Stimulated activated CD4-positive, alpha-beta T cell treated with anti-CD3 and anti-CD28 coated beads, Interleukin-12 subunit alpha, Interleukin-12 subunit beta, amount 100 ng/mL, for 48 hours (primary cell): ENCODE data around the gene TPO.

Experiments
- DNase-seq, 3 donors: peaks; one replicate each; pipeline ENCODE4 v3.0.0-alpha.2; 2020; ENCODE audit warnings: low read depth in 2 of 3, low spot score in 1 of 3

TPO gene

GRCh38 chr2:1521191-1521877, 108.1 kb downstream of the TPO start:
- no peak for DNase-seq

DNA sequence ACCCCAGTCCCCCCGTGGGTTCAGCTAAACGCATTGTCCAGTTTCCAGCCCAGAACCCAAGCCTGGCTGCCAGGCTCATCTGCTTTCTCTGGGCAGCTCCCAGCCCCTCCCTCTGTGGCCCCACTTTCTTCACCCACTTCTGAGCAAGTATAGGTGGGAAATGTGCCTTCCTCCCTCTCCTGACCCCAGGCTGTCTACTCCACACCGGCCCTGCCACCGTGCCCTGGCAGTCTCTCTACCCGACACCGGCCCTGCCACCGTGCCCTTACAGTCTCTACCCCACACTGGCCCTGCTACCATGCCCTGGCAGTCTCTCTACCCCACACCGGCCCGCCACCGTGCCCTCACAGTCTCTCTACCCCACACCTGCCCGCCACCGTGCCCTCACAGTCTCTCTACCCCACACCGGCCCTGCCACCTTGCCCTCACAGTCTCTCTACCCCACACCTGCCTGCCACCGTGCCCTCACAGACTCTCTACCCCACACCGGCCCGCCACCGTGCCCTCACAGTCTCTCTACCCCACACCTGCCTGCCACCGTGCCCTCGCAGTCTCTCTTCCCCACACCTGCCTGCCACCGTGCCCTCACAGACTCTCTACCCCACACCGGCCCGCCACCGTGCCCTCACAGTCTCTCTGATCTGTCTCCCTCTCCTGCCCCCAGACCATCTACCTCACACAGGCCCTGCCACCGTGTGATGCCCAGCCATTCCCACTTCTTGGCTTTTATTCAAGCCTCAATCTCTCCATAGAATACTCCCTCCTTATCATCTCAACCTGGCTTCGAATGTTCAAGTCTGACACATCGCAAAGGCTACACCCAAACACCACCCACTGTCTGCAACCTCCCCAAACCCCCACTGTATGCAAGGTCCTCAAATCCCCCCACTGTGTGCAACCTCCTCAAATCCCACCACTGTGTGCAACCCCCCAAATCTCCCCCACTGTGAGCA, 108.9 kb downstream of the TPO start:
- no peak for DNase-seq

DNA sequence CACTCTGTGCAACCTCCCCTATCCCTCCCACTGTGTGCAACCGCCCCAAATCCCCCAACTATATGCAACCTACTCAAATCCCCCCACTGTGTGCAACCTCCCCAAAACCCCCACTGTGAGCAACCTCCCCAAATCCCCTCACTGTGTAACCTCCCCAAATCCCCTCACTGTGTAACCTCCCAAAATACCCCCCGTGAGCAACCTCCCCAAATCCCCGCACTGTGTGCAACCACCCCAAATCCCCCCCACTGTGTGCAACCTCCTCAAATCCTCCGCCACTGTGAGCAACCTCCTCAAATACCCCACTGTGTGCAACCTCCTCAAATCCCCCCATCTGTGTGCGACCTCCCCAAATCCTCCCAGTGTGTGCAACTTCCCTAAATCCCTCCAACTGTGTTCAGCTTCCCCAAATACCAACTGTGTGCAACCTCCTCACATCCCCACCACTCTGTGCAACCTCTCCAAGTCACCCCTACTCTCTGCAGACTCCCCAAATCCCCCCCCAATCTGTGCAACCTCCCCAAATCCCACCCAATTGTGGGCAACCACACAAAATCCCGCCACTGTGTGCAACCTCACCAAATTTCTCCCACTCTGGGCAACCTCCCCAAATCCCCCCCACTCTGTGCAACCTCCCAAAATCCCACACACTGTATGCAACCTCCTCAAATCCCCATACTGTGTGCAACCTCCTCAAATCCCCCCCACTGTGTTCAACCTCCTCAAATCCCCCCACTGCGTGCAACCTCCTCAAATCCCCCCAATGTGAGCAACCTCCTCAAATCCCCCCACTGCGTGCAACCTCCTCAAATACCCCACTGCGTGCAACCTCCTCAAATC, 114.1 kb downstream of the TPO start:
- DNase-seq, result no peak

- DNase-seq, result no peak
These were observed 115.2 kb downstream of the TPO start for GRCh38 chr2:1528273-1529064.

- no peak for DNase-seq
These were observed 125.4 kb downstream of the TPO start for GRCh38 chr2:1538663-1539062.

GRCh38 chr2:1539441-1539840, 126.2 kb downstream of the TPO start:
- no peak for DNase-seq

DNA sequence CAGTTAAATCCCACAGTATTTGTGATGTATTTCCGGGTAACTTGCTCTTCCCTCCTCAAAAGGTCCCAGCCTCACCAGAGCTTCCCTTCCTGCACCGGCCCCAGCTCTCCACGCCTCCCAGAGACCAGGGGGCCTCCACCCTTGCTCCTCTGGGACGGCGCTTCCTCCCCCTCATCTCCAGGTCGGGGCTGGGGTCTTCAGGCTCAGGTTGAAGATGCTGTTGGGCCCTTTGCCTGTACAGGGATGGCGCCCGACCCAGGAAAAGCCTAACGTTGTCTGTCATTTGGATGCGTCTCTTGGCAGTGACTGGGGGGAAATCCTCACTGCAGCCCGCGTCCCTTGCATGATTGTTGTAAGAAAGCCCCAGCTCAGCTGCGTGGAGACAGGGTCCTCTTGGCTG, 126.7 kb downstream of the TPO start:
- no peak for DNase-seq

GRCh38 chr2:1540481-1540880, 127.2 kb downstream of the TPO start:
- no peak for DNase-seq

DNA sequence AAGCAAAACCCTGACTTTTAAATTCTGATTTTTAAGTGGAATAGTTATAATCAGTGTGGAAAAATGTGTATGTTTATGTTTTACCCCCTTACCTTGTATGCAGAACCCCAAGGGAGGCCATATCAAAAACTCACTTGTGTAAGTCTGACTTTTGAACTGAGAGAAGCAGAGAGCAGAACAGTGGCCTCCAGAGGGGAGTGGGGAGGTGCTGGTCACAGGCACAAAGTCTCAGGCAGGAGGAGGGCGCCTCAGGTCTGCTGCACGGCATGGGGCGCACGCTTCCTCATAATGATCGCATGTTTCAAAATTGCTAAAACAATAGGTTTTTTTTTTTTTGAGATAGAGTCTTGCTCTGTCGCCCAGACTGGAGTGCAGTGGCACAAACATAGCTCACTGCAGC, 127.8 kb downstream of the TPO start:
- DNase-seq, result no peak

GRCh38 chr2:1541819-1542475, 128.7 kb downstream of the TPO start:
- DNase-seq, result no peak

DNA sequence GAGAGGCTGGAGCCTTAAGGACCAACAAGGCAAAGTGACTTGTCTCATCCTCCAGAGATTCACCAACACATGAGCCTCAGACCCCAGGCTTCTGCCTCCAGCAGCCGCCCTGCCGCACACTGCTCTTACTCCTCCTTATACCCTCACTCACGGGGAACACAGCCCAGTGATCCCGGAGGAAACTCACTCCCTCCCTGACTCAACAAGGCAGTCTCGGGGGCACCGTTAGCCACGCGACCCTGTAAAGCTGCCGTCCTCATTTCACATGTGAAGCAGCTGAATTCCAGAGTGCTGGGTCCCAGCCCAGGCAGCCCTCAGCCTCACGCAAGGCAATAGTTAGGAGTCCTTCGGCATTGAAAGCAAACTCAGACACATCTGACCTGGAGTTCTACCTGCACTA, 129.7 kb downstream of the TPO start:
- no peak for DNase-seq

GRCh38 chr2:1543776-1544477, 130.7 kb downstream of the TPO start:
- no peak for DNase-seq

DNA sequence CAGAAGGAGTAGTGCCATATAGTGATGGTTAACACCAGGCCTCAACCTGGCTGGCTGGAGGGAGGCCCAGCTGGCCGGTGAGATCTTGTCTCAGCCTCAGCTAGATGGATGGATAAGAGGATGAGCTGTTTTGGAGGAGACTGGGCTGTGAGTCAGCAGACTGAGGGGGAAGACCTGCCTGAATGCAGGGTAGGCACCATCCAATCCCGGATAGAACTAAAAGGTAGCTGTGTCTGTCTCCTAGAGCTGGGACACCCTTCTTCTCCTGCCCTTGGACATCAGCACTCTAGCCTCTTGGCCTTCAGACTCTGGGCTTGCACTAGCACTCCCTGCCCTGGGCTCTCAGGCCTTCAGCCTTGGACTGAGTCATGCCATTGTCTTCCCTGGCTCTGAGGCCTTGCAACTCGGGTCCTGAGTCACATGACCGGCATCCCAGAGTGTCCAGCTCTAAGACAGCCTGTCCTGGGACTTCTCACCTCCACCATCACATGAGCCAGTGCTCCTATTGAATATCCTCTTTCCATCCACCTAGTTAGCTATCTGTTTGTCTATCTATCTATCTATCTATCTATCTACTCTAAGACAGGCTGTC, 131.3 kb downstream of the TPO start:
- no peak for DNase-seq

- DNase-seq, result peak; percentile 12 to 35 (median 21)
These were observed 132.8 kb downstream of the TPO start for GRCh38 chr2:1546023-1546591.

DNA sequence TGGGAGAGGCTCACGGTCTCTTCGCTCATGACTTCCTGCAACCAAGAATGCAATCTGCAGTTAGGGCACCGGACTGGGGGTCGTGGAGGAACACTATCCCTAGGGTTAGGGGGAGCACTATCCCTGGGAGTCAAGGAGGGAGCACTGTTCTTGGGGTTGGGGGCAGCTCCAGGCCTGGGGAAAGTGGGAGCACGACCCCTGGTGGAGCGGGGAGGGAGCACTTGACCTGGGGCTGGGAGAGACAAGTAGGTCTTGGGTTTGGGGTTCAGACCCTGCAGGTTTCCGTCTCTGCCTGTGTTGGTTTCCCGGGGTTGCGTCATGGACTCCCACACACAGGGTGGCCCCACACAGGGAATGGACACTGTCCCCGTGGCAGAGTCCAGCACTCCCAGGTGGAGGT, 133.6 kb downstream of the TPO start:
- no peak for DNase-seq

DNA sequence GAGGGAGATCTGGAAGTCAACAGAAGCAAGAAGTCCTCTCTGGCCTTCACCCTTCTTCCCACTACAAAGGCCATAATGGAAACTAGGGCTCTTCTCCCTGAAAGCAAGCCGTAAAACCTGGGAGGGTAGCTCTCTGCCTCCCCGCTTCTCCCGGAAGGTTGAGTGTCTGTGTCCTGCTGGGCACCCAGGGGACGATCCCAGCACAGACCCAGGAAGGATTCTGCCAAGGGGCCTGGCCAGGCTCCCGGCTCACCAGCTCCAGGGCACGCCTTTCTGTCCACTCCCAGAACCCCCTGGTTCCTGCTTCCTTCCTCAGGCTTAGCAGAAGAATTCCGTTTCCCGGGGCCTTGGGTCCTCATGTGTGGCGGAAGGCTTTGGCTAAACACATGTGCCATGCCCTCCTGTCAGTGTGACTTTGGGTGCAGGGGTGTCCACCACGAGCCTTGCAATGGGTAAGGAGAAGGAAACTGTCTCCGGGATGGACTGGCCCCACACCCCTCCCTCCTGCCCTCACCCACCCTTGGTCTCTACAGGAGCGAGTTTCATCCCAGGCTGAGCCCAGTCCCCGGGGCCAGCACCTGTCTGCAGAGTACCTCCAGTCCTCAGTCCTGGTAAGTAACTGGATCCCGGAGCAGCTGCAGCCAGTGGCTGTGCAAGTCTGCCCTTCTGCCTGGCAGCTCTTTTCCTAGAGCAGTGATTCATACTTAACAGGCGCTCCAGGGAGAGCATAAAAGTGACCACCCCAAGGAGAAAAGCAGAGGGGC, 135.8 kb downstream of the TPO start:
- no peak for DNase-seq

DNA sequence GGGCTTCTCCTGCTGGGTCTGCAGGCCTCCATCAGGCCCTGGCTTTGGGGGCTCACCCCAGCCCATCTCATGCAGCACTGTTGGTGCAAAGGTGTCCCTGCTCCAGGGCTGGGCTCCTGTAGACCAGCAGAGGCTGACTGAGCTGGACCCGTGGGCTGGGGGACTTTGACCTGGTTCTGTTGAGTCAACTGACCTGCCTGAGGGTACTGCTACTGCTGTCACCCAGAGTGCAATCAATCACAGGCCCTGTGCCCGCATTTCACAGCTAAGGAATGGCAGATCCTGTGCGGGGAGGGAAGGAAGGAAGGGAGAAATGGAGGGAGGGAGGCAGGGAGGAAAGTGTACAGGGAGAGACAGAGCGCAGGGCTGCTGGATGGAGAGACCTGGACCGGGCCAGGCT, 136.8 kb downstream of the TPO start:
- no peak for DNase-seq

DNA sequence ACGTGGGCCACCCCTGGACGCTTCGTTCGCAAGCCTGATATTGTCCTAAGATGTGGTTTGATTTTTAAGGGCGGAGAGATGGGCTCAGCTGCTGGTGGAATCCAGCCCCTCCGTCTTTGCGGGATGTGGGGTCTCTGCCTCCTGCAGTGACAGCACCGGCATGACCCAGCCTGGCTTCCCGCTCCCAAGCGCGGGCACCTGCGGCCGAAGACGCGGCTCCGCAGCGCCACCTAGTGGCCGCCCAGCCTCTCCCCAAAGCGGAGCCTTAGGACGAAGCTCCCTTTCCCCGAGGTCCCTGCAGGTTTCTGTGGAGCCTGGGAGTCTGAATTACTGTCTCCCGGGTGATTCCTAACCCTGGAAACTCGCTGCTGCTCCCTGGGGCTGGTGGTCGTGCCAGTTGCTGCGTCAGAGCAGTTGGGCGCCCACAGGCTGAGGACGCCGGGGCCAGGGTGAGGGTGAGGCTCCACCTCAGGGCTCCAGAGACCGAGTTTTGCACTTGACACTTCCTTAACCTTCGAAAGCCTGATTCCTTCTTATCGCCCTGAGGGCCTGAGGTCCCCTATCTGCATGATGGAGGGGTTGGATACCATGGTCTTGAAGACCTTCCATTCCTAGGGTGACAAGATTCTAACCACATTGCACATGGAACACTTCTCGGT, 137.5 kb downstream of the TPO start:
- peak; percentile 37 to 55 (median 43) for DNase-seq
